ENCODE data around the gene TRIM38.

The TRIM38 gene

DNA sequence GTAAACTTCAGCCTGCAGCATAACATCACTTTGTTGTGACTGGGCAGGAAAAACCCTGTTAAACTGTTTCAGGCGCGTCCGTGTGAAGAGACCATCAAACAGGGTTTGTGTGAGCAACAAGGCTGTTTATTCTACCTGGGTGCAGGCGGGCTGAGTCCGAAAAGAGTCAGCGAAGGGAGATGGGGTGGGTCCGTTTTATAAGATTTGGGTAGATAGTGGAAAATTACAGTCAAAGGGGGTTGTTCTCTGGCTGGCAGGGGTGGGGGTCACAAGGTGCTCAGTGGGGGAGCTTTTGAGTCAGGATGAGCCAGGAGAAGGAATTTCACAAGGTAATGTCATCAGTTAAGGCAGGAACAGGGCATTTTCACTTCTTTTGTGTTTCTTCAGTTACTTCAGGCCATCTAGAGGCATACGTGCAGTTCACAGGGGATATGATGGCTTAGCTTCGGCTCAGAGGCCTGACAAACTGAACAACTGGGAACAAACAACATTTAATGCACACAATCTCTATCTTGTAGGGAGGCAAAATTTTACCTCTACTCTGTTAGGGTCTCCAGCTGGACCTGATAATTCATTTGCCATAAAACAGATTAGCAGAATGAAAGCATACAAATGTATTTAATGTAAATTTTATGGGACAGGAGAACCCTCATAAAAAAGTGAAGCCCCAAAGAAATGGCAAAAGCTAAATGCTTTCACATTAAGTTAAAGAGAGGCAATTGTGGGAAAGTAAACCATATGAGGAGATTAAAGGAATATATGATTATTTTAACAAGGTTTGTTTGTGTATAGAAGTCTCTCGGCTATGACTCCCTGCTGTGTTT is 66.4 kb downstream of the TRIM38 start:
- no peak for DNase-seq

DNA sequence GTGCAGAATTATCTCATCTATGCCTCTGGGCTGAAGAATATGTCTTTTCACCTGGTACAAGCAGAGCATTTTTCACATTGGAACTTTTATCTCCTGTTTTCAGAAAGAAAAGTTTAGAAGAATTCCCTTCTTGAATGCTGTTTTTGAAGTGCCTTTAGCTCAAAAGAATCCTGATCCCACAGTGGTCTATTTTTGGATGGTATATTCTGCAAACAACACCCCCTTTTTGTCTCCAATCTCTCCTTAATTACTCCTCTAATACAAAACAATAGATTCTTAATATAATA is 66.9 kb downstream of the TRIM38 start:
- no peak for DNase-seq

DNA sequence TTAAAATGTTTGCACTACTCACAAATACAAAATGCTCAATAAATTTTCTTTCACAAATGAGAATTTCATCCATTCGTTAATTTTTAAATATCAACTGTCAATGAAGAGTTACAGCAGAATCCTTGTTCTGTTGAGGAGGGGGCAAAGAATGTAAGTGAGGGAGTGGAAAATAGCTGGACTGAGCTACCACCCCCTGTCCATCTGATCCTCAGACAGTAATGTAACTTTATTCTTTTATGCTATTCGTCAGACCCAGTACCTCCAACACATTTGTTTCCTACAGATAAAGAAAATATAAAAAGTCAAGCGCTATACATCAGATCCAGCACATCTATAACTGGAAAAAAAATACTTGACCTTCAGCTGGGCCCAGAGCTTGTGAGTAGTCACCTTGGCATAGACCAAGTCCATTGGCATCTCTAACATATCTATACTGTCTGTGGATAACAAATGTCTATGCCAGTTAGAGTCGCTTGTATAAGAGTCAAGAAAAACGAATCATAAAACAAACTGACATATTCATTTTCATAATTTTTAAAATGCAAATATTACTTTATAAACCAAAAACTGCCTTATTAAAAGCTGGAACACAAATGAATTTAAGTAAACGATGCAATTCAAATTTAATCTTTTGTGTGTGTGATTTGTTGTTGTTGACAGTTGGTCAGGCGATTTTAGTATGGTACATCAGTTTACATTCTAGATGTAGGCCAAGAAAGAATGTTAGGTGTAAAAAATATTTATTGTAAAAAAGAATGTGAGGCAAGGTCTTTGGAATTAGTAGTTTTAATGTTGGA is 67.5 kb downstream of the TRIM38 start:
- no peak for DNase-seq

DNA sequence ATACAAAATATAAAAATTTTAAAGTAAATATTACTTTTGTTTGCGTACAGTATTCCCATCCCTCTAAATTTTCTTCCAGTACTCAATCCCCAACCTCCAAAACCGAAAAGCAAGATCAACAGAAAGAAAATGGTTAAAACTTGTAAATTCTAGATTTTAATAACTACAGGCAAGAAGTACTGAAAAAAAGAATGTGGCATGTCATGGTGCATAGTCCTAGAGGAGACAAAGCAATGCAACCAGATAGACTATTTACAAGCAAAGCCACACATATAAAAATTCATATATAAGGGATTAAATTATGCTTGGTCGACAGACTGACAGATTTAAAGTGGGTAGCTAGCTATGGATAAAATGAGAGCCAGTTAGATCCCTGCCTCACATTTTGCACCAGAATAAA is 68.1 kb downstream of the TRIM38 start:
- no peak for DNase-seq

DNA sequence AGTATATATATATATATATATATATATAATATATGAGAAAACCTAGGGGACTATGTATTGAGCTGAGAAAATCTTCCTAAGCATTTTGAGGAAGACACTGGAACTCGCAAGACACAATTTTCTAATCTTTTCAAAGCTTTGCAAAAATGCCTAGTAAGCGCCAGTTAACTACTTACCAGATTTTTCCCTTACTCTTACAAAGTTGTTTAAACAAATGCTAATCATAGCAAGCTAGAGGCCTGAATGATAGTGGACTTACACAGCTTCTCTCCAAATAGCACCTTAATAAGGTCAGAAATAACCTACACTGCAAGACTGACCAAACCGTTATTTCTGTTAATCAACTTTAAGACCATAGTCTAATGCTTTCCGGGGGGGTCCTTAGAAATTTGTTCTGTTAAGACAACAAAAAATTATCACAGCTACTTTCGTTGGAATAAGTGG is 68.6 kb downstream of the TRIM38 start:
- DNase-seq: no peak

DNA sequence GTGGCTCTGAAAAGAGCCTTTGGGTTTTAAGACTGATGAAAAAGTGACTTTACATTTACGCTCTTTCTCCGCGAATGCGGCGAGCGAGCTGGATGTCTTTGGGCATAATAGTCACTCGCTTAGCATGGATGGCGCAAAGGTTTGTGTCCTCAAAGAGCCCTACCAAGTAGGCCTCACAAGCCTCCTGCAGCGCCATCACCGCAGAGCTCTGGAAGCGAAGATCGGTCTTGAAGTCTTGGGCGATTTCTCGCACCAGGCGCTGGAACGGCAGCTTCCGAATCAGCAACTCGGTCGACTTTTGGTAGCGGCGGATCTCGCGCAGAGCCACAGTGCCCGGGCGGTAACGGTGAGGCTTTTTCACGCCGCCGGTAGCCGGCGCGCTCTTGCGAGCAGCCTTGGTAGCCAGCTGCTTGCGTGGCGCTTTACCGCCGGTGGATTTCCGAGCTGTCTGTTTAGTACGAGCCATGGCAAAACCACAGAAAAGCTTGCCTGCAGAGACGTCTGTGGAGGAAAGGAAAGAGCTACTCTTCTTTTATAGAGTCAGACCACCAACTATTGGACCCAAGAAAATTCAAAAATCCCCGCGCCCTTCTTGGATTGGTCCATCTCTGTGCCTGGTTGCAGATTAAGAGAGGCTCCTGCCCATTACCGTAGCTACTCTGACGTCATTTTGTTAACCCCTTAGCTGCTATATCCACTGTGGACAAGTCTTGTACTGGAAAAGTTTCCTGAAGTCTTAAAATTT is 69.2 kb downstream of the TRIM38 start:
- no peak for DNase-seq

DNA sequence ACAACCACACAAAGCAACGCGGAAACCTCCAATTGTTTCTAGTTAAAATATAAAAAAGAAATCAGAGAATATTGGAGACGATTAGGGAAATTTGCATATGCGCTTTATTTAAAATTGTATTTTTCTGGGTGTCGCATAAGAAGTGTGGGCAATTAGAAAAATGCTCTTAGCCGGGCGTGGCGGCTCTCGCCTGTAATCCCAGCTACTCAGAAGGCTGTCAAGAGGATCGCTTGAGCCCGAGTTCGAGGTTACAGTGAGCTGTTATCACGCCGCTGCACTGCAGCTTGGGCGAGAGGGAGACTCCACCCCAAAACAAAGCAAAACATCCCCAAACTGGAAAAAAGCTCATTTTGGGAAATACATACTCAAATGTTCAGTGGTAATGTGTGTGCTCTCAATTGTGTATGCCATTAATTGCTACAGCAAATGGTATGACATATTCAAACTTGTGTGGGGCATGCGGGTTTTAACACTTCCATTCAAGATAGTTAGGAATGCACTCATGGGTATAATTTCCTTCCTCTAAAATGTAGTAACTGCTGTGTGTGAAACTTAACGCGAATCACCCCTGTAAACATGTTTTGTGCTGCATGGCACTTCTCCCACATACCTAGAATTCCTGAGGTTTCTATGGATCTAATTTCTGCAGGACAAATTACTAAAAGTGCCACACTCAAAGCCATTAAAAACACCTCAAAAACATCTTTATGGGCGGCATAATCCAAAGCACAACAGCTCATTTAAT is 69.9 kb downstream of the TRIM38 start:
- DNase-seq: no peak

DNA sequence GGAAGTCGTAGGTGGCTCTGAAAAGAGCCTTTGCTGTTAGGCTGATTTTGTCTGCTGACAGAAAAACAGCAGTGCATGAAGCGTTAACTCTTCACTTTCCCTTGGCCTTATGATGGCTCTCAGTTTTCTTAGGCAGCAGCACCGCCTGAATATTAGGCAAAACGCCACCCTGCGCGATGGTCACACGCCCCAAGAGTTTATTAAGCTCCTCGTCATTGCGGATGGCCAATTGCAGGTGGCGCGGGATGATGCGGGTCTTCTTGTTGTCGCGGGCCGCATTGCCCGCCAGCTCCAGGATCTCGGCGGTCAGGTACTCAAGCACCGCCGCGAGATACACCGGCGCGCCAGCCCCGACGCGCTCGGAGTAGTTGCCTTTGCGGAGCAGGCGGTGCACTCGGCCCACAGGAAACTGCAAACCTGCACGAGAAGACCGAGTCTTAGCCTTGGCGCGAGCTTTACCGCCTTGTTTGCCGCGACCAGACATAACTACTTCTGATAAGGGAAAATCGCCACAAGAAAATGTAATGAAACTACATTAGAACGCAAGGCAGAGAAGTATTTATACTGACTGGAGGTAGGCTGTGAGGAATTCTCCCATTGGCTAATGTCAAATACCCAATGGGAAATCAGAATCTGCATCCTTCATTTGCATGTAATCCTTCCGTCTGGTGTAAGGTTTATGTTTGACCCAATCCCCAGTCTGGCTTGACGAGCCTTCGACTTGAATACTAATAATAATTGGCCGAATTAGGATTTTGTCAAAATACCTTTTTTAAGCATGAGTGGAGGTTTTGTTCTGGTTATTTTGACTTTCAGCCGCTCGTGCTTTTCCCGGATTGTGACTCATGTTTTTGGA is 70.7 kb downstream of the TRIM38 start:
- DNase-seq: no peak

DNA sequence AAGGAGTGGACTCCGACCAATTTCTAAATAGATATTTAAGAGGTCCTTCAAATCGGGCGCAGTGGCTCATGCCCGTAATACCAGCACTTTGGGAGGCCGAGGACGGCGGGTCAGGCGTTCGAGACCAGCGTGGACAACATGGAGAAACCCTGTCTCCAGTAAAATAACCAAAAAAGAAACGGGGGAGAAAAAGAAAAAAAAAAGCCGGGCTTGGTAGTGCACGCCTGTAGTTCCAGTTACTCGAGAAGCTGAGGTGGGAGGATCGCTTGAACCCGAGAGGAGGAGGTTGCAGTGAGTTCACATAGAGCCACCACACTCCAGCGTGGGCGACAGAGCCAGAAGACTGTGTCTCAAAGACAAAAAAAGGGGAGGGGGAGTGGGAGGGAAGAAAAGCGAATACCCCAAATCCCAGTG is 71.3 kb downstream of the TRIM38 start:
- DNase-seq: no peak

DNA sequence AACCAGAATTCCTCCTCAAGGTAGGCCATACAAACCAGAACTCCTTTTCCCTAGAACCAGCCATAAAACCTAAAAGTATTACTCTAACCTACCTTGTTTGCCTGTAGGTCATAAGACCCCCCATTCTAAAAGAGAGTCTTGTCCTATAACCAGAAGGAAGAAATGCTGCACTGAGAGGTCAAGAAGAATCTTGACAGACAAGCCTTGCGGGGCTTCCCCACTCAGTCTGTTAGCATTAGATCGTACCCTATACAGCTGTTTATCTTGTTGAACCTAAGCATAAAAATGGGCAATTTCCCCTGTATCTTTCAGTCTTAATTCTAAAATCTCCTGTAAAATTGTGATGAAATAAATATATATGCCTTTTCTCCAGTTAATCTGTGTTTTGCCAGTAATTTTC is 72.3 kb downstream of the TRIM38 start:
- no peak for DNase-seq
